Measurements from ENCODE around the gene UGT1A7. TPM values are rescaled to one million over a fixed set of nuclear protein-coding genes. Genes with fewer than 3 reads are reported as not detected.

The UGT1A7 gene
- total and polyA plus RNA-seq, 9 of the 15 experiments (the other 6 are each of a cell fraction or from before 2014, with no cell fraction given) = not detected

DNA sequence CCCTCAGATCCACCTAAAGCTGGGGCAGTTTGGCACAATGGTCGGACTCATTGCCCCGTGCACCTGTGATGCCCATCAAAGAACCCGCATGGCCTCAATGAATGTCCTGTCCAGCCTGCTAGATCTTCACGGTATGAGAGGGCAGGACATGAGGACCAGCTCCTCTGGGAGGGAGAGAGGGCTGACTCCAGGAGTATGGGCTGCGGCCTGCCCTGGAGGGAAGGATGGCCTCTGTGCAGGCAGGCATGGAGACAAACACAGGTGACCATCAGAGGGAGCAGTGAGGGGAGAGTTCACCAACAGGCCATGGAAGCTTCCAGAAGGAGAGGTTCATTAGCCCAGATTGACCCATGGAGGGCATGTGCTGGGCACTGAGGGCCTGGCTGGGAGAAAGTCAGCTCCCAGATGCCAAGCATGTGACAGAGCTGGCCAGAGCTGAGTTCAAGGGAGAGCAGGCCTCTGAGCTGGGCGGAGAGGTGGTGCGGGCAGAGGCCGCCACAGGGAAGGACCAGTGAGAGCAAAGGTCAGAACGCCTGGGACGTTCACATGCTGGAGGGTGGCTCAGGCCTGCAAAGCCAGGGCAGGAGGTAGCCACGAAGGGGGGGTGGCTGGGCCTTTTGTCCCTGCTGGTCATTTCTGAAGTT, 136.4 kb downstream of the UGT1A7 start:
- no peak for FAIRE-seq
- CTCF ChIA-PET (ENCODE audit: low intra/inter-chr PET ratio) = no interaction called here
- no peaks in the 10 kb centered on the region for H3K9me1 ChIP-seq (ENCODE audit: control insufficient read depth, insufficient read depth, low read length)
- no peak overlapping the region for H3K4me2 ChIP-seq (ENCODE audit: insufficient read depth, low read length)
- no peak for ATAC-seq
- no peaks in the 10 kb centered on the region for H3K36me3 ChIP-seq (ENCODE audit: control insufficient read depth, insufficient read depth, low read length)
- no peaks in the 10 kb centered on the region; a peak in 1 of 5 replicates for H3K4me1 ChIP-seq (replicated peaks in 1 of 2; ENCODE audit: control insufficient read depth in 2 of 2, insufficient read depth in 2 of 2, low read length in 2 of 2)
- intact Hi-C loops (cut with micrococcal nuclease) (no loop called here), in situ Hi-C loops (cut with MboI) (no loop called here)
- DNase-seq (ENCODE audit: extremely low read depth in 1 of 4, low spot score in 3 of 4) = no peak
- no TSS peak for BruUV-seq (replicated peaks)
- no peak overlapping the region for H3K4me3 ChIP-seq
- H2AFZ ChIP-seq (ENCODE audit: low read depth, low read length) = no peak overlapping the region
- no peak overlapping the region; a peak in 1 of 4 replicates for H3K9ac ChIP-seq (ENCODE audit: insufficient read depth in 1 of 2, low read depth in 2 of 2, low read length in 2 of 2)
- POLR2A ChIA-PET = interaction anchor here (0.6 kb wide), 1 partner anchor 20 kb away, joined by 3 read pairs; no protein-coding TSS in a partner anchor
- no peaks in the 10 kb centered on the region for H3K9me3 ChIP-seq (replicated peaks; ENCODE audit: control insufficient read depth, insufficient read depth, low read depth, low read length)
- no peak overlapping the region for H3K27ac ChIP-seq (ENCODE audit: extremely low read depth, low read depth, low read length)
- peaks cover 2 to 58% of the 10 kb centered on the region in 2 experiments; a peak in 4 of 5 replicates for H3K27me3 ChIP-seq (ENCODE audit: control insufficient read depth in 2 of 2, insufficient read depth in 2 of 2, low read length in 2 of 2)
- H4K20me1 ChIP-seq (replicated peaks; ENCODE audit: control insufficient read depth, insufficient read depth, low read length) = no peaks in the 10 kb centered on the region; the same call in 1 of the 2 replicates
- WGBS (ENCODE audit: insufficient coverage, low coverage, missing lambda C conversion rate) = 16% methylated on average over 9 of the region's 11 CpGs
- no peaks in the 10 kb centered on the region for H3K79me2 ChIP-seq (ENCODE audit: control insufficient read depth, insufficient read depth, low read length)
- no peak for TF ChIP-seq GATAD2B (IDR thresholded peaks at IDR 0.05; ENCODE audit: borderline replicate concordance)
- TF ChIP-seq, protein P1, sequence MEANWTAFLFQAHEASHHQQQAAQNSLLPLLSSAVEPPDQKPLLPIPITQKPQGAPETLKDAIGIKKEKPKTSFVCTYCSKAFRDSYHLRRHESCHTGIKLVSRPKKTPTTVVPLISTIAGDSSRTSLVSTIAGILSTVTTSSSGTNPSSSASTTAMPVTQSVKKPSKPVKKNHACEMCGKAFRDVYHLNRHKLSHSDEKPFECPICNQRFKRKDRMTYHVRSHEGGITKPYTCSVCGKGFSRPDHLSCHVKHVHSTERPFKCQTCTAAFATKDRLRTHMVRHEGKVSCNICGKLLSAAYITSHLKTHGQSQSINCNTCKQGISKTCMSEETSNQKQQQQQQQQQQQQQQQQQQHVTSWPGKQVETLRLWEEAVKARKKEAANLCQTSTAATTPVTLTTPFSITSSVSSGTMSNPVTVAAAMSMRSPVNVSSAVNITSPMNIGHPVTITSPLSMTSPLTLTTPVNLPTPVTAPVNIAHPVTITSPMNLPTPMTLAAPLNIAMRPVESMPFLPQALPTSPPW (CRISPR knock-in tag; IDR thresholded peaks at IDR 0.05) = no peak
- TF ChIP-seq ARID1B (IDR thresholded peaks at IDR 0.05) = no peak
- no peak for TF ChIP-seq ZNF57 (CRISPR knock-in tag; IDR thresholded peaks at IDR 0.05)
- TF ChIP-seq ZC3H11A (IDR thresholded peaks at IDR 0.05; ENCODE audit: low read depth, low read length) = no peak
- no peak for TF ChIP-seq ELF4 (CRISPR knock-in tag; IDR thresholded peaks at IDR 0.05)
- no peak for TF ChIP-seq ZNF253 (CRISPR knock-in tag; conservative IDR thresholded peaks at IDR 0.05)
- TF ChIP-seq, protein P2, sequence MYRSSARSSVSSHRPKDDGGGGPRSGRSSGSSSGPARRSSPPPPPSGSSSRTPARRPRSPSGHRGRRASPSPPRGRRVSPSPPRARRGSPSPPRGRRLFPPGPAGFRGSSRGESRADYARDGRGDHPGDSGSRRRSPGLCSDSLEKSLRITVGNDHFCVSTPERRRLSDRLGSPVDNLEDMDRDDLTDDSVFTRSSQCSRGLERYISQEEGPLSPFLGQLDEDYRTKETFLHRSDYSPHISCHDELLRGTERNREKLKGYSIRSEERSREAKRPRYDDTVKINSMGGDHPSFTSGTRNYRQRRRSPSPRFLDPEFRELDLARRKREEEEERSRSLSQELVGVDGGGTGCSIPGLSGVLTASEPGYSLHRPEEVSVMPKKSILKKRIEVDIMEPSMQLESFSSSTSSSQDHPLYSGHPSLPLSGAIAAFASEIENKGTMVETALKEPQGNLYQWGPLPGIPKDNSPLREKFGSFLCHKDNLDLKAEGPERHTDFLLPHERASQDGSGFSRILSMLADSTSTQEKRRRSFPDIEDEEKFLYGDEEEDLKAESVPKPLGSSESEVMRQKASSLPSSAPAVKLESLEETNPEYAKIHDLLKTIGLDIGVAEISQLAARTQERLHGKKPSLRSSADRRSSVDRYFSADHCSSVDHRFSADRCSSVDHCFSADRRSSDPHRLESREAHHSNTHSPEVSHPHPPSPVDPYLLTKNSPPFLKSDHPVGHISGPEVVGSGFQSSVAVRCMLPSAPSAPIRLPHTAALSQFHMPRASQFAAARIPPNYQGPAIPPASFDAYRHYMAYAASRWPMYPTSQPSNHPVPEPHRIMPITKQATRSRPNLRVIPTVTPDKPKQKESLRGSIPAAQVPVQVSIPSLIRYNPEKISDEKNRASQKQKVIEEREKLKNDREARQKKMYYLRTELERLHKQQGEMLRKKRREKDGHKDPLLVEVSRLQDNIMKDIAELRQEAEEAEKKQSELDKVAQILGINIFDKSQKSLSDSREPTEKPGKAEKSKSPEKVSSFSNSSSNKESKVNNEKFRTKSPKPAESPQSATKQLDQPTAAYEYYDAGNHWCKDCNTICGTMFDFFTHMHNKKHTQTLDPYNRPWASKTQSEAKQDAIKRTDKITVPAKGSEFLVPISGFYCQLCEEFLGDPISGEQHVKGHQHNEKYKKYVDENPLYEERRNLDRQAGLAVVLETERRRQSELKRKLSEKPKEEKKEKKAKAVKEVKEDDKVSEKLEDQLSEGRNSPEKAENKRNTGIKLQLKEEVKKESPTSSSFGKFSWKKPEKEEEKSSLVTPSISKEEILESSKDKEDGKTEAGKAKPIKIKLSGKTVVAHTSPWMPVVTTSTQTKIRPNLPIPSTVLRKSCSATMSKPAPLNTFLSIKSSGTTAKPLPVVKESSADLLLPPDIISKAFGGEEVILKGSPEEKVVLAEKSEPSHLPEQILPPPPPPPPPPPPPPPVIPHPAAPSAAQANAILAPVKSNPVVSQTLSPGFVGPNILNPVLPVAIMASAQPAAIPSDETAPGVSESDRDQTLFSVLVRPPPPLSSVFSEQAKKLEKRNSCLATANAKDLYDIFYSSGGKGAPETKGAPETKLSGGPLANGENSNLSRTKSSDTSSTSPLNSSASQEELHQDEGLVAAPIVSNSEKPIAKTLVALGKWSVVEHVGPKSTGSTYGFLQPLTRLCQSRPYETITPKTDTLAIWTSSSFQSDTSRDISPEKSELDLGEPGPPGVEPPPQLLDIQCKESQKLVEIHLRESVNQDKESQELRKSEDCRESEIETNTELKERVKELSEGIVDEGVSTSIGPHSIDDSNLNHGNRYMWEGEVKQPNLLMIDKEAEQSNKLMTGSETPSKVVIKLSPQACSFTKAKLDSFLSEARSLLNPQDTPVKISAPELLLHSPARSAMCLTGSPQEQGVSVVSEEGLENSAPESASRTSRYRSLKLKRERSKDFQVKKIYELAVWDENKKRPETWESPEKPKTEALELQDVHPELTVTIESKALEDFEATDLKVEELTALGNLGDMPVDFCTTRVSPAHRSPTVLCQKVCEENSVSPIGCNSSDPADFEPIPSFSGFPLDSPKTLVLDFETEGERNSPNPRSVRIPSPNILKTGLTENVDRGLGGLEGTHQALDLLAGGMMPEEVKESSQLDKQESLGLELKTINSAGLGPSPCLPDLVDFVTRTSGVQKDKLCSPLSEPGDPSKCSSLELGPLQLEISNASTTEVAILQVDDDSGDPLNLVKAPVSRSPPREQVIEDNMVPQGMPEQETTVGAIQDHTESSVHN (IDR thresholded peaks at IDR 0.05; ENCODE audit: borderline replicate concordance in 1 of 2, low read depth in 1 of 2) = no peak
- no peak for TF ChIP-seq BDP1 (IDR thresholded peaks at IDR 0.05; ENCODE audit: insufficient read depth, insufficient read length)
- TF ChIP-seq, protein P3, sequence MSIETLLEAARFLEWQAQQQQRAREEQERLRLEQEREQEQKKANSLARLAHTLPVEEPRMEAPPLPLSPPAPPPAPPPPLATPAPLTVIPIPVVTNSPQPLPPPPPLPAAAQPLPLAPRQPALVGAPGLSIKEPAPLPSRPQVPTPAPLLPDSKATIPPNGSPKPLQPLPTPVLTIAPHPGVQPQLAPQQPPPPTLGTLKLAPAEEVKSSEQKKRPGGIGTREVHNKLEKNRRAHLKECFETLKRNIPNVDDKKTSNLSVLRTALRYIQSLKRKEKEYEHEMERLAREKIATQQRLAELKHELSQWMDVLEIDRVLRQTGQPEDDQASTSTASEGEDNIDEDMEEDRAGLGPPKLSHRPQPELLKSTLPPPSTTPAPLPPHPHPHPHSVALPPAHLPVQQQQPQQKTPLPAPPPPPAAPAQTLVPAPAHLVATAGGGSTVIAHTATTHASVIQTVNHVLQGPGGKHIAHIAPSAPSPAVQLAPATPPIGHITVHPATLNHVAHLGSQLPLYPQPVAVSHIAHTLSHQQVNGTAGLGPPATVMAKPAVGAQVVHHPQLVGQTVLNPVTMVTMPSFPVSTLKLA (conservative IDR thresholded peaks at IDR 0.05) = no peak
- no peak for TF ChIP-seq DDX20 (tag; IDR thresholded peaks at IDR 0.05; ENCODE audit: low read depth)
